Right lobe of liver (tissue), 4 donors: ENCODE data around the gene MAP7D2.

ENCODE experiments used
- CTCF ChIP-seq, 4 donors: fragments of 200-600 bp in 3 of 4; fragments of 450-650 bp in 1 of 4; IDR thresholded peaks; one replicate each; pipeline versions ENCODE4 v1.5.1 to v1.8.0; 2016 to 2022; ENCODE audit warnings: antibody characterized with exemption in 4 of 4, mild to moderate bottlenecking in 2 of 4
- POLR2A ChIP-seq: fragments of 450-650 bp; IDR thresholded peaks from one replicate; pipeline ENCODE4 v1.6.1; 2017; ENCODE audit warnings: antibody characterized with exemption, mild to moderate bottlenecking
- donor health status: DM: no; HTN: no; CAD: no.
- donor health status: DM: no; HTN: no; CAD: no.
- donor health status: DM: no; HTN: yes; CAD: no.

GRCh38 chrX:20151689-20152088, 35.0 kb upstream of the MAP7D2 start:
- TF ChIP-seq CTCF (IDR thresholded peaks at IDR 0.05) (no peak), POLR2A (no peak)
